ENCODE measurements around the gene ITM2C.

GRCh38 chr2:230861552-230862255, 3.0 kb upstream of the ITM2C start:
- TF ChIP-seq CTCF (IDR thresholded peaks at IDR 0.05; ENCODE audit: insufficient read depth, low read length), result no peak
- TF ChIP-seq, protein P1, sequence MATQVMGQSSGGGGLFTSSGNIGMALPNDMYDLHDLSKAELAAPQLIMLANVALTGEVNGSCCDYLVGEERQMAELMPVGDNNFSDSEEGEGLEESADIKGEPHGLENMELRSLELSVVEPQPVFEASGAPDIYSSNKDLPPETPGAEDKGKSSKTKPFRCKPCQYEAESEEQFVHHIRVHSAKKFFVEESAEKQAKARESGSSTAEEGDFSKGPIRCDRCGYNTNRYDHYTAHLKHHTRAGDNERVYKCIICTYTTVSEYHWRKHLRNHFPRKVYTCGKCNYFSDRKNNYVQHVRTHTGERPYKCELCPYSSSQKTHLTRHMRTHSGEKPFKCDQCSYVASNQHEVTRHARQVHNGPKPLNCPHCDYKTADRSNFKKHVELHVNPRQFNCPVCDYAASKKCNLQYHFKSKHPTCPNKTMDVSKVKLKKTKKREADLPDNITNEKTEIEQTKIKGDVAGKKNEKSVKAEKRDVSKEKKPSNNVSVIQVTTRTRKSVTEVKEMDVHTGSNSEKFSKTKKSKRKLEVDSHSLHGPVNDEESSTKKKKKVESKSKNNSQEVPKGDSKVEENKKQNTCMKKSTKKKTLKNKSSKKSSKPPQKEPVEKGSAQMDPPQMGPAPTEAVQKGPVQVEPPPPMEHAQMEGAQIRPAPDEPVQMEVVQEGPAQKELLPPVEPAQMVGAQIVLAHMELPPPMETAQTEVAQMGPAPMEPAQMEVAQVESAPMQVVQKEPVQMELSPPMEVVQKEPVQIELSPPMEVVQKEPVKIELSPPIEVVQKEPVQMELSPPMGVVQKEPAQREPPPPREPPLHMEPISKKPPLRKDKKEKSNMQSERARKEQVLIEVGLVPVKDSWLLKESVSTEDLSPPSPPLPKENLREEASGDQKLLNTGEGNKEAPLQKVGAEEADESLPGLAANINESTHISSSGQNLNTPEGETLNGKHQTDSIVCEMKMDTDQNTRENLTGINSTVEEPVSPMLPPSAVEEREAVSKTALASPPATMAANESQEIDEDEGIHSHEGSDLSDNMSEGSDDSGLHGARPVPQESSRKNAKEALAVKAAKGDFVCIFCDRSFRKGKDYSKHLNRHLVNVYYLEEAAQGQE (IDR thresholded peaks at IDR 0.05; ENCODE audit: insufficient replicate concordance, low read depth), result peak; percentile 46
- TF ChIP-seq POLR2AphosphoS5 (IDR thresholded peaks at IDR 0.05; ENCODE audit: low read depth), result no peak
